Measurements from ENCODE around the gene NEK7.

- TF ChIP-seq CTCF (IDR thresholded peaks at IDR 0.05; ENCODE audit: low read length) (no peak), EZH2 (IDR thresholded peaks at IDR 0.05; ENCODE audit: borderline replicate concordance, low read length) (no peak)
These were observed 174.3 kb downstream of the NEK7 start for GRCh38 chr1:198330982-198331615.

Data from OCI-LY1 (cell line).